Stimulated activated CD8-positive, alpha-beta memory T cell treated with anti-CD3 and anti-CD28 coated beads, Interleukin-15, amount 100 ng/mL, for 1 hour (primary cell): ENCODE results near the gene CLDN9.

Source experiments
- DNase-seq: peaks from one replicate; pipeline ENCODE4 v3.0.0-alpha.2; 2020; ENCODE audit warnings: low read depth

CLDN9 gene

GRCh38 chr16:3019594-3020246 lies 7.0 kb downstream of the CLDN9 start:
- no peak for DNase-seq

GRCh38 chr16:3020247-3020603 lies 7.5 kb downstream of the CLDN9 start, which contains the start of gene TNFRSF12A:
Gene TNFRSF12A, plus strand, starts transcription at chr16:3020368. Its CDS starts 30 bp downstream, at chr16:3020398.
- DNase-seq: peak; percentile 24

GRCh38 chr16:3020604-3021448 lies 8.1 kb downstream of the CLDN9 start:
- peak; percentile 35 for DNase-seq

GRCh38 chr16:3021449-3022207 lies 8.9 kb downstream of the CLDN9 start:
- peak; percentile 49 for DNase-seq

GRCh38 chr16:3022208-3022683 lies 9.5 kb downstream of the CLDN9 start:
- peak; percentile 79 for DNase-seq

- DNase-seq: no peak
Measured at GRCh38 chr16:3022684-3023414, 10.1 kb downstream of the CLDN9 start.

- DNase-seq: no peak
Measured at GRCh38 chr16:3023415-3023668, 10.6 kb downstream of the CLDN9 start.

- DNase-seq: peak; percentile 88
Measured at GRCh38 chr16:3023669-3024478, 11.2 kb downstream of the CLDN9 start, which contains the start of the genes HCFC1R1 and THOC6. Gene HCFC1R1, minus strand, starts transcription at chr16:3023942. Its CDS starts 1 bp downstream, at chr16:3023941. Gene THOC6, plus strand, starts transcription at chr16:3024035. Its CDS starts 292 bp downstream, at chr16:3024327.

- no peak for DNase-seq
Measured at GRCh38 chr16:3025032-3026002, 12.6 kb downstream of the CLDN9 start.

GRCh38 chr16:3026003-3026378 lies 13.3 kb downstream of the CLDN9 start:
- DNase-seq: no peak

GRCh38 chr16:3026609-3027488 lies 14.1 kb downstream of the CLDN9 start:
- DNase-seq: no peak

GRCh38 chr16:3027489-3027795 lies 14.7 kb downstream of the CLDN9 start:
- no peak for DNase-seq

GRCh38 chr16:3027983-3028715 lies 15.4 kb downstream of the CLDN9 start:
- DNase-seq: peak; percentile 80

- no peak for DNase-seq
Measured at GRCh38 chr16:3028716-3029319, 16.1 kb downstream of the CLDN9 start.

- DNase-seq: no peak
Measured at GRCh38 chr16:3029491-3030221, 16.9 kb downstream of the CLDN9 start.

GRCh38 chr16:3030222-3031212 lies 17.8 kb downstream of the CLDN9 start:
- DNase-seq: no peak
